Stomach (tissue), 9 donors: ENCODE results near the gene SEC14L2. TPM values are rescaled to one million over a fixed set of nuclear protein-coding genes. Genes with fewer than 3 reads are reported as not detected.

Source experiments
- DNase-seq, 2 donors: peaks; one replicate each; pipeline versions ENCODE4 v3.0.0 to v3.0.0-alpha.2; 2013 to 2019
- H3K27ac ChIP-seq, 5 donors: fragments of 200-600 bp in 4 of 5; sonication (generic) in 4 of 5; one replicate each; pipeline ENCODE4 v1.5.1; 2013 to 2019; ENCODE audit warnings: mild to moderate bottlenecking in 1 of 5, moderate library complexity in 1 of 5
- H3K27me3 ChIP-seq, 3 donors: fragments of 200-600 bp; sonication (generic); one replicate each; pipeline ENCODE4 v1.5.1; 2017 to 2019; ENCODE audit warnings: mixed run types in 1 of 3
- H3K36me3 ChIP-seq, 4 donors: fragments of 200-600 bp; sonication (generic); 1 replicate in 3 of 4; 2 replicates in 1 of 4; pipeline ENCODE4 v1.5.1; 2016 to 2019
- H3K4me1 ChIP-seq, 4 donors: fragments of 200-600 bp; sonication (generic); one replicate each; pipeline ENCODE4 v1.5.1; 2016 to 2019
- H3K4me3 ChIP-seq, 4 donors: fragments of 200-600 bp; sonication (generic) in 3 of 4; one replicate each; pipeline ENCODE4 v1.5.1; 2016 to 2019; ENCODE audit warnings: mild to moderate bottlenecking in 1 of 4
- H3K9me3 ChIP-seq, 4 donors: fragments of 200-600 bp; sonication (generic); one replicate each; pipeline ENCODE4 v1.5.1; 2016 to 2019
- EP300 ChIP-seq: sonication (generic); formaldehyde crosslinking; IDR thresholded peaks from one replicate; pipeline ENCODE4 v1.6.1; 2017; ENCODE audit warnings: antibody characterized with exemption
- POLR2A ChIP-seq, 4 donors: fragments of 450-650 bp; IDR thresholded peaks; one replicate each; pipeline ENCODE4 v1.6.1; 2016; ENCODE audit warnings: antibody characterized with exemption in 4 of 4, control low read depth in 2 of 4, mild to moderate bottlenecking in 1 of 4, moderate library complexity in 1 of 4
- POLR2AphosphoS5 ChIP-seq, 3 donors: sonication (generic); formaldehyde crosslinking; IDR thresholded peaks; one replicate each; pipeline ENCODE4 v1.6.1; 2016; ENCODE audit warnings: antibody characterized with exemption in 3 of 3
- WGBS, 5 donors: extraction: QIAGEN DNeasy Blood & Tissue Kit in 3 of 5; methylation state at CpG; one replicate each; pipeline versions ENCODE4 v1.1.5 to v1.1.7; 2013 to 2018; 5-methylcytosine and 5-hydroxymethylcytosine counted together
- intact Hi-C: fragments of 100-400 bp; cut with DNase I; formaldehyde crosslinking; loops from one replicate; pipeline ENCODE4 v1.15.1; 2023; ENCODE audit warnings: low total_unique reads
- polyA plus RNA-seq, 3 donors: library from polyadenylated mRNA; stranded (reverse); fragments of 200-250 nt; gene quantifications; one replicate each; pipeline ENCODE4 v1.2.3, GENCODE V29; 2013
- total RNA-seq, 5 donors: library from RNA; depleted of rRNA; stranded (reverse); fragments of >200 nt; gene quantifications; one replicate each; pipeline versions ENCODE4 v1.1.0 to v1.2.3, GENCODE V29; 2014 to 2016
- TF ChIP-seq, protein P1 (sequence below), 7 experiments: fragments of 450-650 bp in 4 of 7; fragments of 200-600 bp in 3 of 7; sonication (generic) in 3 of 7; IDR thresholded peaks; one replicate each; pipeline ENCODE4 v1.5.1; 2016 to 2019; ENCODE audit warnings: antibody characterized with exemption in 7 of 7, control low read depth in 2 of 7, mild to moderate bottlenecking in 1 of 7
- donor health status: healthy with polysubstance abuse.
- donor health status: Bipolar disorder and iron deficiency.
- donor health status: healthy.

SEC14L2 gene
- total and polyA plus RNA-seq, 8 donors = 4.1 to 19.4 (median 10.1) TPM; not detected in 2

DNA sequence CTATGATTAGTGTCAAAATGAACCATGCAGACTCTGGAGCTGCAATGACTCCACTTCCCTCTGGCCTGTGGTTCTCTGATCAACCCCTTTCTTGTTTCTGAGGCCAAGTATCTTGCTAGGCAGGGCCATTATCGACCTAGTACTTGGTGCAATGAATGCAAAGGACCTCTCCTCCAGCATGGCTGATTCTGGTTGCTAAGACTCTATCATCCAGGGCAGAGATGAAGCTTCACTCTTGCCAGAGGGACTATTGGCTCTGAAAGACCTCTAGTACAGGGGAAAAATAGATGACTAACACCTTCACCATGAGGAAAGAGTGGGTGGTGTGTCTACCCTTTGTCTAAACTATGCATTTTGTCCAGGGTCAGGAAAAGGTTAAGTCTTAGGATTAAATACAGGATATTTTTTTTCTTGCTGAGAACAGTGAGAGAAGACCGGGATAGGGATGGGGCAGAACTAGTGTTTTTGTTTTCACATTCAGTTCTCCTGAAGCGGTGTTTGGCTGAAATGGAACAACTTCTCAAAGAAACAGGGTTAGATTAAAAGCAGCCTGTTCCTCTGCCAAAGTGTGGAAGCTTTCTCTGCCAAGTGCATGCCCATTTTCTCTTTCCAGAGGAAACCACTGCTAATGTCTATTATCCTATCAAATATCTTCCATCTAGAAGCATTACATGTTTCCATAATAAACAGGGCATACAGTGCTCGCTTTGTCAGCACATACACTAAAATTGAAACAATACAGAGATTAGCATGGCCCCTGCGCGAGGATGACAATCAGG is 23.7 kb downstream of the SEC14L2 start:
- peak overlapping the region; percentile 2 to 98 (median 96) for H3K27ac ChIP-seq
- DNase-seq = no peak
- H3K4me1 ChIP-seq = peaks cover 59 to 93% (median 82%) of the 10 kb centered on the region in 4 donors
- no peaks in the 10 kb centered on the region for H3K27me3 ChIP-seq
- TF ChIP-seq, protein P1, sequence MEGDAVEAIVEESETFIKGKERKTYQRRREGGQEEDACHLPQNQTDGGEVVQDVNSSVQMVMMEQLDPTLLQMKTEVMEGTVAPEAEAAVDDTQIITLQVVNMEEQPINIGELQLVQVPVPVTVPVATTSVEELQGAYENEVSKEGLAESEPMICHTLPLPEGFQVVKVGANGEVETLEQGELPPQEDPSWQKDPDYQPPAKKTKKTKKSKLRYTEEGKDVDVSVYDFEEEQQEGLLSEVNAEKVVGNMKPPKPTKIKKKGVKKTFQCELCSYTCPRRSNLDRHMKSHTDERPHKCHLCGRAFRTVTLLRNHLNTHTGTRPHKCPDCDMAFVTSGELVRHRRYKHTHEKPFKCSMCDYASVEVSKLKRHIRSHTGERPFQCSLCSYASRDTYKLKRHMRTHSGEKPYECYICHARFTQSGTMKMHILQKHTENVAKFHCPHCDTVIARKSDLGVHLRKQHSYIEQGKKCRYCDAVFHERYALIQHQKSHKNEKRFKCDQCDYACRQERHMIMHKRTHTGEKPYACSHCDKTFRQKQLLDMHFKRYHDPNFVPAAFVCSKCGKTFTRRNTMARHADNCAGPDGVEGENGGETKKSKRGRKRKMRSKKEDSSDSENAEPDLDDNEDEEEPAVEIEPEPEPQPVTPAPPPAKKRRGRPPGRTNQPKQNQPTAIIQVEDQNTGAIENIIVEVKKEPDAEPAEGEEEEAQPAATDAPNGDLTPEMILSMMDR (IDR thresholded peaks at IDR 0.05) = no peak
- TF ChIP-seq POLR2AphosphoS5 (IDR thresholded peaks at IDR 0.05) = peak in 1 of 3 donors; percentile 42
- no peak for TF ChIP-seq EP300
- TF ChIP-seq POLR2A (IDR thresholded peaks at IDR 0.05) = no peak
- no peak overlapping the region for H3K4me3 ChIP-seq
- intact Hi-C loops = no loop called here
- no peaks in the 10 kb centered on the region for H3K9me3 ChIP-seq
- peaks cover 9 to 49% (median 40%) of the 10 kb centered on the region in 4 donors for H3K36me3 ChIP-seq
- 28 to 47% (median 40%) methylated on average over 6 of the region's 6 CpGs for WGBS, 5 donors

DNA sequence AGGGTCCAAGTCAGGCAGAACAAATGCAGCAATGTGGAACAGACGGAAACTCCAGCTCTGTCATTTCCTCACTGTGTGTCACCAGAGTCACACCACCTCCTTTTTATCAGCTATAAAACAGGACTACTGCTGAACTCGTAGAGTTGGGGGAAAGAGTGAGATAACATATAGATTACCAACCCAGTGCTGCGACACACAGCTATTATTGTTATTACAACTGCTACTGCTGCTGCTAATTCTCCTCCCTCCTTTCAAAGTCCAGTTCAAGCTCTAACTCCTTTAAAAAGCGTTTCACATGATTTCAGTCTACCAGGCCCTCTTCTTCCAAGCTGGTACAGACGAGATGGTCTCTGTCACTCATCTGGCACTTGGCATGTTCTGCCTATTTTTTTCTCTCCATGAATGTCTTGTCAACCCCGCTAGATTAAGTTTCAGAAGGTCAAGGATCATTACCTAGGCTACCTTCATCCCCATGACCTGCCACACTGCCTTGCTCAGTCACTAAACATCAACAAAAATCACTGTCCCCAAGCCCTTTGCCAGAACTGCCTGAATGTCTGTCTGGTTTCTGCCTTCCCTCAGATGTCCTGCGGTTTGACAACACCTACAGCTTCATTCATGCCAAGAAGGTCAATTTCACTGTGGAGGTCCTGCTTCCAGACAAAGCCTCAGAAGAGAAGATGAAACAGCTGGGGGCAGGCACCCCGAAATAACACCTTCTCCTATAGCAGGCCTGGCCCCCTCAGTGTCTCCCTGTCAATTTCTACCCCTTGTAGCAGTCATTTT is 25.1 kb downstream of the SEC14L2 start:
- 36 to 54% (median 47%) methylated on average over 8 of the region's 8 CpGs for WGBS, 5 donors
- DNase-seq = peak in 1 of 2 donors; percentile 69
- peak overlapping the region; percentile 96 to 98 (median 98) for H3K27ac ChIP-seq
- H3K4me1 ChIP-seq = peaks cover 55 to 93% (median 87%) of the 10 kb centered on the region in 4 donors
- intact Hi-C loops = no loop called here
- no peaks in the 10 kb centered on the region for H3K27me3 ChIP-seq
- TF ChIP-seq, protein P1 (IDR thresholded peaks at IDR 0.05) = no peak
- TF ChIP-seq EP300 (no peak), POLR2A (IDR thresholded peaks at IDR 0.05) (peak in 1 of 4 donors; percentile 34), POLR2AphosphoS5 (IDR thresholded peaks at IDR 0.05) (peak in 1 of 3 donors; percentile 57)
- H3K9me3 ChIP-seq = no peaks in the 10 kb centered on the region
- peaks cover 0 to 36% (median 26%) of the 10 kb centered on the region in 4 donors for H3K36me3 ChIP-seq
- H3K4me3 ChIP-seq = peak overlapping the region in 3 of 4 donors; percentile 63 to 68 (median 68)

DNA sequence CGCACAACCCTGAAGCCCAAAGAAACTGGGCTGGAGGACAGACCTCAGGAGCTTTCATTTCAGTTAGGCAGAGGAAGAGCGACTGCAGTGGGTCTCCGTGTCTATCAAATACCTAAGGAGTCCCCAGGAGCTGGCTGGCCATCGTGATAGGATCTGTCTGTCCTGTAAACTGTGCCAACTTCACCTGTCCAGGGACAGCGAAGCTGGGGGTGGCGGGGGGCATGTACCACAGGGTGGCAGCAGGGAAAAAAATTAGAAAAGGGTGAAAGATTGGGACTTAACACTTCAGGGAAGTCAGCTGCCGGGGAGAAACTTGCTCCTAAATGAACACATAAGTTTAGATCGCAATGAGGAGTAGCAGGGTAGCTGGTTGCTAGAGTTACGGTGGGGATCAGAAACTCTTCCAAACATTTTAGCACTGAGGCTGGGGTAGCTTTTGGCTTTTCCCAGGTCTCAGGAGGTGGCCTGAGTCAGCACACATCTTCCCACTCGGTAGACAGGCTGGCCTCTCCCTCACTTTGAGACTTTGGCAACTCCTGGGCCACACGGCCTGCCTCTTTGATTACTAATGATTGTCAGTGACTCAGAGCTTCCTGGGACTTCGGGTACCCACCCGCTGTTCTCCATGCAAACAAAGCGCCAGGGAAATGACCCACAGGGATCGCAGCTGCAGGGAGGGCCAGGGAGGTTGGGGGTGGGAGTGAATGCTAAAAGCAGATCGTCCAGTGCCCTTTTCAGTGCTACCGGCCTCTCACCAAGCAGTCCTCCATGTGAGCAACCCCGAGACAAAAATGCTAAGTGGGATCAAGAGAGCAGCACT is 25.9 kb downstream of the SEC14L2 start:
- no peaks in the 10 kb centered on the region for H3K9me3 ChIP-seq
- DNase-seq = peak; percentile 81 to 82
- intact Hi-C loops = no loop called here
- H3K27ac ChIP-seq = peak overlapping the region; percentile 96 to 98 (median 98)
- TF ChIP-seq, protein P1 (IDR thresholded peaks at IDR 0.05) = no peak
- TF ChIP-seq EP300 (no peak), POLR2A (IDR thresholded peaks at IDR 0.05) (peak in 1 of 4 donors; percentile 9), POLR2AphosphoS5 (IDR thresholded peaks at IDR 0.05) (peak in 2 of 3 donors; percentile 84 to 94)
- H3K36me3 ChIP-seq = peaks cover 0 to 28% (median 18%) of the 10 kb centered on the region in 4 donors
- peak overlapping the region; percentile 61 to 68 (median 66) for H3K4me3 ChIP-seq
- WGBS, 5 donors = 19 to 29% (median 28%) methylated on average over 16 to 18 of the region's 18 CpGs
- H3K4me1 ChIP-seq = peaks cover 52 to 90% (median 84%) of the 10 kb centered on the region in 4 donors
- H3K27me3 ChIP-seq = no peaks in the 10 kb centered on the region
